HG03565 (cell line): ENCODE measurements around the gene RPL14.
"Not testable (repeated sequence)": the region's sequence is repeated elsewhere in the genome, so short reads cannot be mapped to it uniquely, and the experiment has no call there.

Source experiments
- ATAC-seq: cut with Tn5 transposase; IDR thresholded peaks from one replicate; pipeline ENCODE4 v1.9.1; 2021; ENCODE audit warnings: mild to moderate bottlenecking, moderate library complexity; ENCODE audit not compliant: unreplicated experiment

The RPL14 gene

GRCh38 chr3:40461161-40461560, 4.0 kb downstream of the RPL14 start:
- no peak for ATAC-seq

DNA sequence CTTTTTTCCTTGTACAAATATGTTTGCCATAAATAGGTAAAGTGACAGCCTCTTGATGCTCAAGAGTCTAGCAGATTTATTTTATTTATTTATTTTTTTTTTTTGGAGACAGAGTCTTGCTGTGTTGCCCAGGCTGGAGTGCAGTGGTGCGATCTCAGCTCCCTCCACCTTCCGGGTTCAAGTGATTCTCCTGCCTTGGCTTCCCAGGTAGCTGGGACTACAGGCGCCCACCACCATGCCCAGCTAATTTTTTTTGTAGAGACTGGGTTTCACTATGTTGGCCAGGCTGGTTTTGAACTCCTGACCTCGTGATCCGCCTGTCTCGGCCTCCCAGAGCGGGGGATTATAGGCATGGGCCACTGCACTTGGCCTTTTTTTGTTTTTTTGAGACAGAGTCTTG, 5.7 kb downstream of the RPL14 start:
- not testable (repeated sequence) for ATAC-seq

GRCh38 chr3:40463579-40463978, 6.4 kb downstream of the RPL14 start:
- ATAC-seq = no peak

DNA sequence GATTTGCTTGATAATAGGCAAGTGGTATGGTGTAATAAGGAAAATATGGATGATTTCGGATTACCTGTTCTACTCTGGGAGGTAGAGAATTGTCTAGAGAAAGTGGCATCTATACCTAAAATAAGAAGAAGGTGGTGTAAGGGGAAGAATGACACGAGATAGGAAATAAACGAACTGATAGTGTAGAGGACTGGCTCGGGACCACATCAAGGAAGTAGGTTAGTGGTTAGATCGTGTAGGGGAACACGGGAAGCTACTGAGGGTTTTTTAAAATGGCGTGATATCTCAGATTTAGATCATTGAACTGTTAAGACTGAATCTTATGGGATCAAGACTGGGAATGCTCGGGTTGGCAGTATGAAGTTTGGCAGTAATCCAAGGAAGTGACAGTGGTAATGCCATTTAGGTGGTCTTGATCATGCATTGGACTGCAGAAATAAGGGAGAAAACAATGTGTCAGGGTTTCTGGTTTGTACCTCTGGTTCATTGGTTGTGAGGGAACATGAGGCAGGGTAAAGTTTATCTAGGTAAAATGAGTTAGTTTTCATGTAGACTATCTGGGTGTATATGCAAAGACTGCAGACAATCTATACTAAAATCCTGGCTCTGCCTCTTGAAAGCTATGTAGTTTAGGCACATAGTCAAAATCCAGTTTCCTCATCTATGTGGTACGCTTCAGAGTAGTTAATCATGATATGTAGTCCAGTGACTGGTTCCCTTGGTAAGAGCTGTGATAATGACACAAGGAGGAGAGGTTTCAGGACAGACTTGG, 7.4 kb downstream of the RPL14 start:
- ATAC-seq = no peak

- no peak for ATAC-seq
Observed at GRCh38 chr3:40465111-40465407, 7.9 kb downstream of the RPL14 start.

- ATAC-seq = no peak
Observed at GRCh38 chr3:40465456-40465855, 8.3 kb downstream of the RPL14 start.

DNA sequence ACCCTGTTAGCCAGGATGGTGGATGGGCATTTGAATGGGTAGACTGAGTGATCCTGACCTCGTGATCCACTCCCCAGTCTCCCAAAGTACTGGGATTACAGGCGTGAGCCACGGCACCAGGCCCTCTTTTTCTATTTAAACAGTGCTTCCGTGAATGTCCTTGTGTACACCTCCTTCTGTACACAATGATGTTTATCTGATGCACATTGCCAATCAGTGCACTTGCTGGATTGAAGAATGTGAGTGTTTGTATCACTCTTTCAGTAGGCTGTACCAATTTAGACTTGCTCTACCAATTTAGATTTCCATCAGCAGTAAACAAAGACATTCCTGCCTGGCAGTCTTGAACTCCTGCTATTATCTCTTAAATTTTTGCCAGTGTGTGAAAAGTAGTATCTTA, 10.9 kb downstream of the RPL14 start:
- ATAC-seq = no peak

GRCh38 chr3:40470701-40471100, 13.6 kb downstream of the RPL14 start:
- ATAC-seq = no peak

- peak; percentile 73 for ATAC-seq
Observed at GRCh38 chr3:40476478-40477470, 19.6 kb downstream of the RPL14 start, which contains the start of gene ZNF619. Gene ZNF619 (plus strand): TSS chr3:40477122. CDS start chr3:40477980, 858 bp downstream.

GRCh38 chr3:40477666-40478065, 20.5 kb downstream of the RPL14 start:
- ATAC-seq = no peak

DNA sequence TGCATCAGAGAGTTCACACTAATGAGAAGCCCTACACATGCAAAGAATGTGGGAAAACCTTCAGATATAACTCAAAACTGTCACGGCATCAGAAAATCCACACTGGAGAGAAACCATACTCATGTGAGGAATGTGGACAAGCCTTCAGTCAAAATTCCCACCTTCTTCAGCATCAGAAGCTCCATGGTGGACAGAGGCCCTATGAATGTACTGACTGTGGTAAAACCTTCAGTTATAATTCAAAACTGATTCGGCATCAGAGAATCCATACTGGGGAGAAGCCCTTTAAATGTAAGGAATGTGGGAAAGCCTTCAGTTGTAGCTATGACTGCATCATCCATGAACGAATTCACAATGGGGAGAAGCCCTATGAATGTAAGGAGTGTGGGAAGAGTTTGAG, 30.0 kb downstream of the RPL14 start:
- no peak for ATAC-seq

GRCh38 chr3:40490916-40491315, 33.8 kb downstream of the RPL14 start:
- ATAC-seq = no peak

- ATAC-seq = no peak
Observed at GRCh38 chr3:40494698-40495097, 37.6 kb downstream of the RPL14 start.

DNA sequence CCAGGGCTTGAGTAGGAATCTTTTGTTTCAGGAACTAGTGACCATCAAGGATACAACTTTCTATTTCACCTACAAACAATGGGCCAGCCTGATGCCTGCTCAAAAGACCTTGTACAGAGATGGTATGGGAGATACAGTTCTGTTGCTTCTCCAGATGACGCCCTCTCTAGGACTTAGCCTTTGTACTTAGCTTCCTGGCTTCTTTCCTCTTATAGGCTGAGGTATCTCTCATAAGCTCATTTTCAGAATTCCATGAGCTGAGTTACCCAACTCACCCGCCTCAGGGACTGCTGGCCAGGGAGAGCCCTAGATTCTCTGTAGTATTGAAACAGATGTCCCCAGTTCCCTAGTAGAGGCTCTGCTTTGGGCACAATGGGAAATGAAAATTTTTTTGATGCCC, 40.1 kb downstream of the RPL14 start:
- no peak for ATAC-seq

- ATAC-seq = no peak
Observed at GRCh38 chr3:40499952-40500351, 42.8 kb downstream of the RPL14 start.

DNA sequence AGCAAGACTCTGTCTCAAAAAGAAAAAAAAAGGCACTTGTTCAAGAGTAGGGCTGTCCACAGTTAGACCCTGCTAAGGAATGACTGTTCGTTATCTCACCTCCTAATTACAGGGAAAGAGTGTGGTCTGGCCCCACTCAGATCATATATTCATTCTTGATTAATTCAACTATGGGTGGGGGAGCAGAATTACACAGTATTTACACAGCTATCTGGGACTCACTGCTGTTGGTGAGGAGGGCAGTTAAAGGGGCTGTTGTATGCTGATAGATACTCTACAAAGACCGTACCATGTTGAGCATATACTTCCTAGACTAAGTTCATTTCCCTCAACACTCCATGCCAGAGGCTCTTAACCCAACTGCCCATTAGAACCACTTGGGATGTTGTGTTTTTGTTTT, 44.9 kb downstream of the RPL14 start:
- no peak for ATAC-seq

DNA sequence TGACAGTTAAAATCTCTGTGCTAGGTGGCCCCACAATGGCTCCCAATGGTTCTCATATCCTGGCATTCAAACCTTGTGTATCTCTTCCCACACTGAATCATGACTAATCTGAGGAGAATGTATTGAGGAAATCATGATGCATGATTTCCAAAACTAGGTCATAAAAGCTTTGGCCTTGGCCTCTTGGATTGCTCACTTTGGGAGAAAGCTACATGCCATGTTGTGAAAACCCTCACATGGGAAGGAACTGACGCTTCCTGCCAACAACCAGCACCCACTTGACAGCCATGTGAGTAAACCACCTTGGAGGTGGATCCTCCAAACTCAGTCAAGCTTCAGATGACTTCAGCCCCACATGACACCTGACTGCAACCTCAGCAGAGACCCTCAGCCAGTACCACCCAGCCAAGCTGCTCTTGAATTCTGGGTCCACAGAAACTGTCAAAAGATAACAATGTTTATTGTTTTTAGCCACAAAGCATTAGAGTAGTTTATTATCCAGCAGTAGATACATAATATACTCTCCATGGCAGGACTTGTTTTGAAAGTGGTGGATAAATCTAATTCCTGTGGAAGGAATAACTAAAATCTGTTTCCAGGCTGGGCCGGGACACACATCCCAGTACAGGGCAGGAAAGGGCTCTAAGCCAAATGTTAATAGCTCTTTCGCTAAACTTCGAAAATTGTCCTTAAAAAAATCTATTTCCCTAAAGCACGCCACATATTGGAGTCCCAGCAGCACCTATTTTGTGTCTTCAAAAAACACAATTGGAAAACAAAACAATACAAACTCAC, 47.7 kb downstream of the RPL14 start:
- no peak for ATAC-seq

- ATAC-seq = no peak
Observed at GRCh38 chr3:40505599-40506462, 48.7 kb downstream of the RPL14 start, which contains the start of gene ZNF620. Gene ZNF620 (plus strand): TSS chr3:40506039. CDS start chr3:40506353, 314 bp downstream.

GRCh38 chr3:40511031-40511718, 54.0 kb downstream of the RPL14 start:
- no peak for ATAC-seq

DNA sequence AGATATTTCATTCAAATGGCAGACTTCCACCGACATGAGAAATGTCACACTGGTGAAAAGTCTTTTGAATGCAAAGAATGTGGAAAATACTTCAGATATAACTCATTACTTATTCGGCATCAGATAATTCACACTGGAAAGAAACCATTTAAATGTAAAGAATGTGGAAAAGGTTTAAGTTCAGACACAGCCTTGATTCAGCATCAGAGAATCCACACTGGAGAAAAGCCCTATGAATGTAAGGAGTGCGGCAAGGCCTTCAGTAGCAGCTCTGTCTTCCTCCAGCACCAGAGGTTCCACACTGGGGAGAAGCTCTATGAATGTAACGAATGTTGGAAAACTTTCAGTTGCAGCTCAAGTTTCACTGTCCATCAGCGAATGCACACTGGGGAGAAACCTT, 59.1 kb downstream of the RPL14 start:
- no peak for ATAC-seq
